ENCODE data around the gene CBARP.

- no peak for TF ChIP-seq CTCF (IDR thresholded peaks at IDR 0.05)
- TF ChIP-seq EP300 (IDR thresholded peaks at IDR 0.05): no peak
- TF ChIP-seq POLR2A (IDR thresholded peaks at IDR 0.05): no peak
Measured at GRCh38 chr19:1226227-1226518, 11.6 kb downstream of the CBARP start.

All from ovary (tissue), 3 donors.